NCI-H1694 (cell line): ENCODE data around the gene SOCS1.

Source experiments
- DNase-seq: peaks from one replicate; lab custom pipeline; 2025; lab: John Stamatoyannopoulos, UW

The SOCS1 gene

GRCh38 chr16:11285842-11286241, 29.8 kb upstream of the SOCS1 start:
- DNase-seq, result no peak

GRCh38 chr16:11283820-11284248, 27.8 kb upstream of the SOCS1 start:
- DNase-seq, result no peak

- no peak for DNase-seq
Observed at GRCh38 chr16:11280616-11281522, 24.9 kb upstream of the SOCS1 start, which contains the start of gene PRM1. TSS of gene PRM1 (minus strand) at chr16:11281330. CDS start at chr16:11281238, 92 bp downstream.

GRCh38 chr16:11278681-11279628, 23.0 kb upstream of the SOCS1 start:
- DNase-seq, result no peak

- DNase-seq, result no peak
Observed at GRCh38 chr16:11277607-11278337, 21.8 kb upstream of the SOCS1 start.

- no peak for DNase-seq
Observed at GRCh38 chr16:11276896-11277593, 21.0 kb upstream of the SOCS1 start.

- DNase-seq, result no peak
Observed at GRCh38 chr16:11276143-11276895, 20.3 kb upstream of the SOCS1 start, which contains the start of gene PRM2. TSS of gene PRM2 (minus strand) at chr16:11276480. CDS start at chr16:11276370, 110 bp downstream.

GRCh38 chr16:11274964-11275363, 19.0 kb upstream of the SOCS1 start:
- DNase-seq, result no peak

- no peak for DNase-seq
Observed at GRCh38 chr16:11273721-11274324, 17.8 kb upstream of the SOCS1 start.

GRCh38 chr16:11272921-11273720, 17.1 kb upstream of the SOCS1 start, which contains the start of gene PRM3:
TSS of gene PRM3 (minus strand) at chr16:11273629. CDS start at chr16:11273595, 34 bp downstream.
- no peak for DNase-seq

GRCh38 chr16:11272484-11272883, 16.5 kb upstream of the SOCS1 start:
- no peak for DNase-seq

GRCh38 chr16:11271610-11272009, 15.6 kb upstream of the SOCS1 start:
- DNase-seq, result no peak

- DNase-seq, result no peak
Observed at GRCh38 chr16:11270602-11271162, 14.7 kb upstream of the SOCS1 start.

GRCh38 chr16:11268921-11269375, 12.9 kb upstream of the SOCS1 start, which contains the start of gene TNP2:
TSS of gene TNP2 (minus strand) at chr16:11269325. CDS start at chr16:11269262, 63 bp downstream.
- no peak for DNase-seq

GRCh38 chr16:11265124-11265523, 9.1 kb upstream of the SOCS1 start:
- no peak for DNase-seq

GRCh38 chr16:11264155-11264832, 8.3 kb upstream of the SOCS1 start:
- no peak for DNase-seq

- no peak for DNase-seq
Observed at GRCh38 chr16:11263737-11264136, 7.7 kb upstream of the SOCS1 start.

- no peak for DNase-seq
Observed at GRCh38 chr16:11262915-11263314, 6.9 kb upstream of the SOCS1 start.
